Measurements from ENCODE around the gene BMERB1. TPM values are rescaled to one million over a fixed set of nuclear protein-coding genes. Genes with fewer than 3 reads are reported as not detected.
"Not testable (repeated sequence)": the region's sequence is repeated elsewhere in the genome, so short reads cannot be mapped to it uniquely, and the experiment has no call there.

Gene BMERB1
- total RNA-seq (1 to 10 TPM; 3.6 to 4.0 TPM), polyA plus RNA-seq (1 to 10 TPM in 1 of 2 donors, under 1 TPM in 1; 0.43 to 1.7 TPM)

DNA sequence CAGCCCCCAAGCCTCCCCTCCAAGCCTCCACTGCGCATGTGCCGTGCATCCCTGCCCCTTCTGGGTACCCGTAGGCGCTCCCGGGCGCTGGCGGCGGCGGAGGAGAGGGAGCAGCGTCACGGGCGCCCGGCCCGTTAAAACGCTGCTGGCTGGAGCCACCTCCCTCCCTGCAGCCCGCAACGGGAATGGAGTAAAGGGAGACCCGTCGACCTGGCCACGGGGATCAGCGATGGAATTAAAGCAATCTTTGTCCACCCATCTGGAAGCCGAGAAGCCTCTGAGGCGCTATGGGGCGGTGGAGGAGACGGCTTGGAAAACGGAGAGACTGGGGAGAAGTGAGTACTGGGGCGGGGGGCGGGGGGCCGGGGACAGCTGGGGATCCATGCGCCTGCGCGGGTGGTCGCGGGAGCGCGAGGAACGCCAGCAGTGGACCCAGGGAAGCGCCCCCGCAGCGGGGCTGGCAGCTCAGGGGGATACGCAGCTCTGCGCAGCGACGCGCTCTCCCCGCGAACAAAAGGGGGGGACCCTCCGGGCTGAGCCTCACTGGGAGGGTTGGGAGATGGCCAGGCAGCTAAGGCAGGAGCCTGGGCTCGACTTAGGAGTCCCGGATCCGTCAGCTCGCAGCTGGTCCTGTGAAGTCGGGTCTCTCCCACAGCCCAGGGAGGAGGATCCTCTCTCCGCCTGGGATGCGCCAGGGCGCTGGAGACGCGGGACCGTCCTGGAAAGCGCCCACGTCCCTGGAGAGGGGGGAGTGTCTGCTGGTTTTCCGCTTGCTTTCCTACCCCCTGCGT lies at the start of gene BMERB1:
BMERB1 (plus strand) TSS at position 164 of the 791 bp plus-strand sequence; CDS start at position 230, 66 bp downstream.
- H3K9me3 Mint-ChIP-seq, result no peaks in the 10 kb centered on the region
- H3K4me1 Mint-ChIP-seq, result peaks cover 11 to 12% (median 11%) of the 10 kb centered on the region in 4 donors
- H3K4me3 Mint-ChIP-seq, result peak within 1 kb of the TSS; percentile 73 to 85 (median 76)
- no peaks in the 10 kb centered on the region for H3K36me3 ChIP-seq (ENCODE audit: insufficient read depth, low read length)
- peak in 4 of 5 donors; percentile 21 to 33 (median 28) for DNase-seq
- peaks cover 7 to 22% of the 10 kb centered on the region in 2 donors for H3K27me3 Mint-ChIP-seq
- H3K27ac Mint-ChIP-seq, result peak within 1 kb of the TSS in 1 of 7 donors; percentile 35
- CTCF ChIA-PET (ENCODE audit: partially characterized antibody), result no interaction called here
- POLR2A ChIA-PET (ENCODE audit: partially characterized antibody), result no interaction called here
- no peaks in the 10 kb centered on the region for H3K36me3 Mint-ChIP-seq
- no peak within 1 kb of the TSS for H3K27ac ChIP-seq (ENCODE audit: low read depth, low read length)
- no peaks in the 10 kb centered on the region for H3K27me3 ChIP-seq (ENCODE audit: insufficient read depth, low read length)
- H3K9me3 ChIP-seq (ENCODE audit: control insufficient read depth in 1 of 2, low read length in 2 of 2), result no peaks in the 10 kb centered on the region
- H3K4me1 ChIP-seq (ENCODE audit: insufficient read depth, low read length), result peaks cover 12% of the 10 kb centered on the region
- H3K4me3 ChIP-seq (ENCODE audit: low read length in 2 of 2), result peak within 1 kb of the TSS in 1 of 2 donors; percentile 49
- intact Hi-C loops (cut with micrococcal nuclease), result no loop called here

DNA sequence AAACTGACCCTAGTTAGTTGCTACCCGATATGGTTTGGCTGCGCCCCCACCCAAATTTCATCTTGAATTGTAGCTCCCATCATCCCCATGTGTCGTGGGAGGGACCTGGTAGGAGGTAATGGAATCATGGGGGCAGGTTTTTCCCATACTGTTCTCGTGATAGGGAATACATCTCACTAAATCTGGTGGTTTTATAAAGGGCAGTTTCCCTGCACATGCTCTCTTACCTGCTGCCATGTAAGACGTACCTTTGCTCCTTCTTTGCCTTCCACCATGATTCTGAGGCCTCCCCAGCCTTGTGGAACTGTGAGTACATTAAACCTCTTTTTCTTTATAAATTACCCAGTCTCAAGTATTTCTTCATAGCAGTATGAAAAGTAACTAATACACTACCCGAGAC lies 46.3 kb upstream of the BMERB1 start:
- H3K4me3 ChIP-seq (ENCODE audit: low read length in 2 of 2); H3K27ac ChIP-seq (ENCODE audit: low read depth, low read length); H3K36me3 Mint-ChIP-seq; H3K4me1 Mint-ChIP-seq; H3K27ac Mint-ChIP-seq; H3K9me3 Mint-ChIP-seq; intact Hi-C loops (cut with micrococcal nuclease); H3K36me3 ChIP-seq (ENCODE audit: insufficient read depth, low read length); H3K4me1 ChIP-seq (ENCODE audit: insufficient read depth, low read length); H3K9me3 ChIP-seq (ENCODE audit: control insufficient read depth in 1 of 2, low read length in 2 of 2); H3K27me3 ChIP-seq (ENCODE audit: insufficient read depth, low read length); H3K4me3 Mint-ChIP-seq; POLR2A ChIA-PET (ENCODE audit: partially characterized antibody); DNase-seq; CTCF ChIA-PET (ENCODE audit: partially characterized antibody): not testable (repeated sequence)
- peaks cover 5 to 11% of the 10 kb centered on the region in 2 donors for H3K27me3 Mint-ChIP-seq

DNA sequence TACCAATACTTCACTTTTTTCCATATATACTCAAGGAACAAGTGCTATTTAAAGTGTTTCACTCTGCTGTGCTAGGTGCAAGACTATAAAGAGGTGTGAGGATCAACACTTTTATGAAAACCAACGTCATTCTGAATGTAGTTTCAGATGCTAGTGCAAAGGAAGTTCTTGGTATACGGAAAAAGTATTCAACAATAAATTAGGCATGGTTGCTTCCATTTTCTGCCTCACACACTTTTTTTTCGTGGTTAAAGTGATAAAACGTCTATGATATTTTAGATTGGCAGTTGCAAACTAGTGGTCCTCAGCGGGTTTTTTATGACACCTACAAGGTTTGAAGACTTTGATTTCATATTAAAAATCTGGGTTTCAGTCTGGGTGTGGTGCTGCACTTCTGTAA lies 44.5 kb upstream of the BMERB1 start:
- H3K4me3 ChIP-seq (ENCODE audit: low read length in 2 of 2); H3K9me3 ChIP-seq (ENCODE audit: control insufficient read depth in 1 of 2, low read length in 2 of 2); DNase-seq; H3K36me3 Mint-ChIP-seq; H3K4me1 ChIP-seq (ENCODE audit: insufficient read depth, low read length); H3K27ac Mint-ChIP-seq; H3K27me3 ChIP-seq (ENCODE audit: insufficient read depth, low read length); H3K9me3 Mint-ChIP-seq; POLR2A ChIA-PET (ENCODE audit: partially characterized antibody); H3K36me3 ChIP-seq (ENCODE audit: insufficient read depth, low read length); H3K4me3 Mint-ChIP-seq; intact Hi-C loops (cut with micrococcal nuclease); H3K4me1 Mint-ChIP-seq; CTCF ChIA-PET (ENCODE audit: partially characterized antibody); H3K27ac ChIP-seq (ENCODE audit: low read depth, low read length): not testable (repeated sequence)
- peaks cover 6 to 16% of the 10 kb centered on the region in 2 donors for H3K27me3 Mint-ChIP-seq

DNA sequence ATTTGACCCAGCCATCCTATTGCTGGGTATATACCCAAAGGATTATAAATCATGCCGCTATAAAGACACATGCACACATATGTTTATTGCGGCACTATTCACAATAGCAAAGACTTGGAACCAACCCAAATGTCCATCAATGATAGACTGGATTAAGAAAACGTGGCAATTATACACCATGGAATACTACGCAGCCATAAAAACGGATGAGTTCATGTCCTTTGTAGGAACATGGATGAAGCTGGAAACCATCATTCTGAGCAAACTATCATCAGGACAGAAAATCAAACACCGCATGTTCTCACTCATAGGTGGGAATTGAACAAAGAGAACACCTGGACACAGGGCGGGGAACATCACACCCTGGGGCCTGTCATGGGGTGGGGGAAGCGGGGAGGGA lies 41.4 kb upstream of the BMERB1 start:
- H3K9me3 Mint-ChIP-seq; H3K9me3 ChIP-seq (ENCODE audit: control insufficient read depth in 1 of 2, low read length in 2 of 2); POLR2A ChIA-PET (ENCODE audit: partially characterized antibody); H3K27ac Mint-ChIP-seq; H3K27me3 ChIP-seq (ENCODE audit: insufficient read depth, low read length); H3K4me3 Mint-ChIP-seq; DNase-seq; H3K4me1 Mint-ChIP-seq; H3K27ac ChIP-seq (ENCODE audit: low read depth, low read length); H3K4me1 ChIP-seq (ENCODE audit: insufficient read depth, low read length); intact Hi-C loops (cut with micrococcal nuclease); H3K36me3 ChIP-seq (ENCODE audit: insufficient read depth, low read length); H3K4me3 ChIP-seq (ENCODE audit: low read length in 2 of 2); CTCF ChIA-PET (ENCODE audit: partially characterized antibody); H3K36me3 Mint-ChIP-seq: not testable (repeated sequence)
- peaks cover 21% of the 10 kb centered on the region in 2 donors for H3K27me3 Mint-ChIP-seq

DNA sequence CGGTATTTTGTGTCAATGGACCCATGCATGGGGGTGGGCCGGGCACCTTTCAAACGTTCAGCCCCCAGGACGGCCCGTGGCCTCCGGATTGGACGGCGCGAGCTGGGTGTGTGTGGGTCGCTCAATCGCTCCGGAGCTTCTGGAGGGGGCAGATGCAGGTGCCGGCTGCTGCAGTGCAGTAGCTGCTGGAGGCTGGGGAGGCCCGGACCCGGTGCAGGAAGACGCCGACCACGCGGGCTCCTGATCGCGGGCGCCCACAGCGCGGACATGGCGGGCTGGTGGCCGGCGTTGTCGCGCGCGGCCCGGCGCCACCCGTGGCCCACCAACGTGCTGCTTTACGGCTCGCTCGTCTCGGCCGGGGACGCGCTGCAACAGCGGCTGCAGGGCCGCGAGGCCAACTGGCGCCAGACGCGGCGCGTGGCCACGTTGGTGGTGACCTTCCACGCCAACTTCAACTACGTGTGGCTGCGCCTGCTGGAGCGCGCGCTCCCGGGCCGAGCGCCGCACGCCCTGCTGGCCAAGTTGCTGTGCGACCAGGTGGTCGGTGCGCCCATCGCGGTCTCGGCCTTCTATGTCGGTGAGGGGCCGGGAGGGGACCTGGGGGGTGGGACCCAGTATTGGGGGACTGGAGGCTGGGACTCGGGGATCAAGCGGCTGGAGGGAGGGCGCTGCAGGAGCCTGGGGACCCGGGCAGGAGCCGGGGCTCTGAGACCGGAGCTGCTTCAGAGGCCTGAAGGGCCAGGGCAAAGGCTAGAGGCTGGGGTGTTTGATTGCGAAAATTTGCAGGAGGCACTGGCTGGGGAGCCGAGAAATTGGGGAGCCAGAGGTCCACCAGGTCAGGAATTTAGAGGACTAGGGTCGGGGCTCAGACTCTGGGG lies 38.5 kb upstream of the BMERB1 start, which contains the start of gene MPV17L:
MPV17L (plus strand) TSS at position 124 of the 878 bp plus-strand sequence; CDS start at position 268, 144 bp downstream.
- POLR2A ChIA-PET (ENCODE audit: partially characterized antibody); H3K27me3 ChIP-seq (ENCODE audit: insufficient read depth, low read length); H3K4me1 ChIP-seq (ENCODE audit: insufficient read depth, low read length); intact Hi-C loops (cut with micrococcal nuclease); H3K9me3 ChIP-seq (ENCODE audit: control insufficient read depth in 1 of 2, low read length in 2 of 2); H3K36me3 ChIP-seq (ENCODE audit: insufficient read depth, low read length); H3K9me3 Mint-ChIP-seq; H3K36me3 Mint-ChIP-seq; CTCF ChIA-PET (ENCODE audit: partially characterized antibody); H3K4me3 ChIP-seq (ENCODE audit: low read length in 2 of 2); H3K27ac Mint-ChIP-seq; H3K27ac ChIP-seq (ENCODE audit: low read depth, low read length); H3K4me1 Mint-ChIP-seq: not testable (repeated sequence)
- peak in 1 of 5 donors; percentile 1 for DNase-seq
- H3K4me3 Mint-ChIP-seq, result peak within 1 kb of the TSS in 3 of 8 donors; percentile 10 to 25 (median 20)
- H3K27me3 Mint-ChIP-seq, result peaks cover 25% of the 10 kb centered on the region in 2 donors

DNA sequence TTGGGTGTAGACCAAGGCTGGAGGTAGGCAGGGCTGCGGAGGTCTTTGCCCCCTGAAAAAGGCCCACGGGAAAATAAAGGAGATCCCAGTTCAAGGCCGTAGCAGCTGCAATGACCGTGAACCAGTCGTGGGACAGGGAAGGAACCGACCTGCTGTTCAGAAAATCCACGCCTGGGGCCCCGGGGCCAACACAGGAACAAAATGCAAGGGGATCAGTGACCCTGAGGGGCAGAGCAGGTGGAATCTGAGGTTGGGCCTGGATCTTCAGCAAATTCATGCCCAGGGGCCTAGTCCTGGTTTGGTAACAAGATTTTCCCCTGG lies 37.9 kb upstream of the BMERB1 start:
- H3K4me1 Mint-ChIP-seq; H3K27ac Mint-ChIP-seq; DNase-seq; CTCF ChIA-PET (ENCODE audit: partially characterized antibody); H3K4me1 ChIP-seq (ENCODE audit: insufficient read depth, low read length); H3K9me3 ChIP-seq (ENCODE audit: control insufficient read depth in 1 of 2, low read length in 2 of 2); H3K27me3 ChIP-seq (ENCODE audit: insufficient read depth, low read length); H3K4me3 ChIP-seq (ENCODE audit: low read length in 2 of 2); H3K27ac ChIP-seq (ENCODE audit: low read depth, low read length); H3K36me3 Mint-ChIP-seq; H3K9me3 Mint-ChIP-seq; POLR2A ChIA-PET (ENCODE audit: partially characterized antibody); H3K36me3 ChIP-seq (ENCODE audit: insufficient read depth, low read length); intact Hi-C loops (cut with micrococcal nuclease); H3K4me3 Mint-ChIP-seq: not testable (repeated sequence)
- peaks cover 24 to 25% of the 10 kb centered on the region in 2 donors for H3K27me3 Mint-ChIP-seq

DNA sequence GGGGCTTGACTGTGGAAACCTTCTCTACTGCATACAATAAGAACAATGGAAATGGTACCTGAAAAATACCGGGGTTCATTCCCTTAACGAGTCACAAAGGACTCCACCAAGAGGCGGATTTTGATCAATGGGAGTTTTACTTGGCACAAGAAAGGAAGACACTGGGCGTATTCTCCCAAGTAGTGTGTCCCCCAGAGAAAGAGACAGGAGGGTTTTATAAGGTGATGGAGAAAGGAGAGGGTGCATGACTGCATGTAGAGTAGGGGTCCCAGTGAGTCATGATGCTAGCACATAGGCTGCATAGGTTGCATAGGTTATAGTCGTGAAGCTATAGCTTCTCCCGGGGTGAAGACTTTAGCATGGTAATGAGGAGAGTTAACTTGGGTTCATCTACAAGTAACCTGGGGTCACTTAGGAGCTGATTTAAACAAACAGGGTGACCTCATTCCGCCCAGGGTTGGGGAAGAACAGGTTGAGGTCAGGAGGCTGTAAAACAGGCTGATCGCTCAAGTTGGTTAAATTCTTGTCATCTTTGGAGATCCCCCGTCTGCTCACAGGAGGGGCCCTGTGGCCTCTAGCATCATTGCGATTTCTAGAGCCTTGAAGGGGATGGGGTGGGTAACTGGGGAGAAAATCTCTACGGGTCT lies 37.3 kb upstream of the BMERB1 start:
- no peaks in the 10 kb centered on the region for H3K4me1 ChIP-seq (ENCODE audit: insufficient read depth, low read length)
- Mint-ChIP-seq H3K4me3 (peak overlapping the region in 1 of 8 donors; percentile 39), H3K36me3 (no peaks in the 10 kb centered on the region), H3K27ac (no peak overlapping the region), H3K9me3 (peaks cover 0 to 3% (median 0%) of the 10 kb centered on the region in 8 donors), H3K27me3 (peaks cover 24 to 25% of the 10 kb centered on the region in 2 donors), H3K4me1 (peaks cover 0 to 8% (median 0%) of the 10 kb centered on the region in 4 donors)
- CTCF ChIA-PET (ENCODE audit: partially characterized antibody), result no interaction called here
- H3K27me3 ChIP-seq (ENCODE audit: insufficient read depth, low read length), result no peaks in the 10 kb centered on the region
- H3K4me3 ChIP-seq (ENCODE audit: low read length in 2 of 2), result no peak overlapping the region
- no peak for DNase-seq
- no peak overlapping the region for H3K27ac ChIP-seq (ENCODE audit: low read depth, low read length)
- intact Hi-C loops (cut with micrococcal nuclease), result no loop called here
- H3K9me3 ChIP-seq (ENCODE audit: control insufficient read depth in 1 of 2, low read length in 2 of 2), result no peaks in the 10 kb centered on the region
- H3K36me3 ChIP-seq (ENCODE audit: insufficient read depth, low read length), result no peaks in the 10 kb centered on the region
- POLR2A ChIA-PET (ENCODE audit: partially characterized antibody), result no interaction called here

All from CD4-positive, alpha-beta memory T cell (primary cell).